NCI-H1436 (cell line): ENCODE measurements around the gene CAVIN2.

Experiments
- DNase-seq: peaks from one replicate; lab custom pipeline; 2025; lab: John Stamatoyannopoulos, UW

CAVIN2 gene

GRCh38 chr2:191846515-191847476 is at the start of gene CAVIN2:
TSS of gene CAVIN2 (minus strand) at chr2:191847088. CDS start at chr2:191846925, 163 bp downstream.
- no peak for DNase-seq

GRCh38 chr2:191895743-191896142 is 48.9 kb upstream of the CAVIN2 start:
- no peak for DNase-seq

- no peak for DNase-seq
These were observed 48.3 kb upstream of the CAVIN2 start for GRCh38 chr2:191895195-191895594.

GRCh38 chr2:191894681-191895147 is 47.8 kb upstream of the CAVIN2 start:
- DNase-seq, result no peak

GRCh38 chr2:191892391-191892790 is 45.5 kb upstream of the CAVIN2 start:
- DNase-seq, result no peak

- no peak for DNase-seq
These were observed 44.8 kb upstream of the CAVIN2 start for GRCh38 chr2:191891656-191892055.

GRCh38 chr2:191889931-191890330 is 43.0 kb upstream of the CAVIN2 start:
- DNase-seq, result no peak

- no peak for DNase-seq
These were observed 41.7 kb upstream of the CAVIN2 start for GRCh38 chr2:191888400-191889166.

GRCh38 chr2:191885650-191886049 is 38.8 kb upstream of the CAVIN2 start:
- DNase-seq, result no peak

GRCh38 chr2:191885098-191885497 is 38.2 kb upstream of the CAVIN2 start:
- DNase-seq, result no peak

GRCh38 chr2:191881982-191882816 is 35.3 kb upstream of the CAVIN2 start:
- no peak for DNase-seq

- no peak for DNase-seq
These were observed 31.8 kb upstream of the CAVIN2 start for GRCh38 chr2:191878548-191879279.

GRCh38 chr2:191877875-191878274 is 31.0 kb upstream of the CAVIN2 start:
- no peak for DNase-seq

- no peak for DNase-seq
These were observed 29.0 kb upstream of the CAVIN2 start for GRCh38 chr2:191875859-191876258.

GRCh38 chr2:191870744-191871143 is 23.9 kb upstream of the CAVIN2 start:
- no peak for DNase-seq

GRCh38 chr2:191869781-191870180 is 22.9 kb upstream of the CAVIN2 start:
- DNase-seq, result no peak

GRCh38 chr2:191869178-191869577 is 22.3 kb upstream of the CAVIN2 start:
- peak; percentile 35 for DNase-seq

GRCh38 chr2:191867507-191867847 is 20.6 kb upstream of the CAVIN2 start:
- DNase-seq, result no peak

GRCh38 chr2:191866675-191867506 is 20.0 kb upstream of the CAVIN2 start:
- no peak for DNase-seq

- no peak for DNase-seq
These were observed 19.3 kb upstream of the CAVIN2 start for GRCh38 chr2:191866195-191866594.
